Neural cell (in vitro differentiated cells): ENCODE results near the gene PARP11.

Experiments used
- CTCF ChIP-seq: fragments of 450-650 bp; IDR thresholded peaks from 2 replicates; pipeline ENCODE4 v1.5.1; 2014; ENCODE audit warnings: antibody characterized with exemption, mild to moderate bottlenecking, moderate library complexity; ENCODE audit not compliant: poor library complexity, severe bottlenecking
- EP300 ChIP-seq: fragments of 450-650 bp; conservative IDR thresholded peaks from 2 replicates; pipeline ENCODE4 v1.6.1; 2014; ENCODE audit warnings: antibody characterized with exemption, mild to moderate bottlenecking, moderate library complexity; ENCODE audit not compliant: poor library complexity, severe bottlenecking
- EZH2 ChIP-seq: fragments of 200-600, 300-800 bp; shearing (Covaris generic), sonication (generic); IDR thresholded peaks from 2 replicates; pipeline ENCODE4 v1.6.1; 2014; ENCODE audit warnings: antibody characterized with exemption, low read length, borderline replicate concordance, mild to moderate bottlenecking; ENCODE audit not compliant: insufficient read depth, poor library complexity, severe bottlenecking
- MXI1 ChIP-seq: fragments of 450-650 bp; conservative IDR thresholded peaks from 2 replicates; pipeline ENCODE4 v1.6.1; 2014; ENCODE audit warnings: antibody characterized with exemption, mild to moderate bottlenecking; ENCODE audit not compliant: poor library complexity, severe bottlenecking
- POLR2AphosphoS5 ChIP-seq: IDR thresholded peaks from 2 replicates; pipeline ENCODE4 v1.6.1; 2012
- REST ChIP-seq: IDR thresholded peaks from 2 replicates; pipeline ENCODE4 v1.6.1; 2012; ENCODE audit warnings: borderline replicate concordance
- SMC3 ChIP-seq: fragments of 450-650 bp; conservative IDR thresholded peaks from 2 replicates; pipeline ENCODE4 v1.6.1; 2014; ENCODE audit warnings: antibody characterized with exemption, mild to moderate bottlenecking, moderate library complexity; ENCODE audit not compliant: poor library complexity
- TAF1 ChIP-seq: IDR thresholded peaks from 2 replicates; pipeline ENCODE4 v1.6.1; 2012; ENCODE audit warnings: low read depth

- TF ChIP-seq REST (peak; percentile 94), CTCF (no peak), EZH2 (no peak), POLR2AphosphoS5 (peak; percentile 55), SMC3 (no peak), MXI1 (no peak), TAF1 (no peak), EP300 (no peak)
Observed at GRCh38 chr12:3881281-3881950, 8.2 kb upstream of the PARP11 start.
